Measurements from ENCODE around the gene HOXD11. TPM values are rescaled to one million over a fixed set of nuclear protein-coding genes. Genes with fewer than 3 reads are reported as not detected.
A peak's percentile ranks its signal among the peaks of the same experiment; 100 is the strongest.

HOXD11 gene
- total and polyA plus RNA-seq, 8 donors = not detected

GRCh38 chr2:176097820-176098365 is 9.2 kb upstream of the HOXD11 start:
- TF ChIP-seq EP300 (IDR thresholded peaks at IDR 0.05) (no peak), POLR2A (IDR thresholded peaks at IDR 0.05) (no peak), POLR2AphosphoS5 (IDR thresholded peaks at IDR 0.05) (no peak)
- TF ChIP-seq, protein P1, sequence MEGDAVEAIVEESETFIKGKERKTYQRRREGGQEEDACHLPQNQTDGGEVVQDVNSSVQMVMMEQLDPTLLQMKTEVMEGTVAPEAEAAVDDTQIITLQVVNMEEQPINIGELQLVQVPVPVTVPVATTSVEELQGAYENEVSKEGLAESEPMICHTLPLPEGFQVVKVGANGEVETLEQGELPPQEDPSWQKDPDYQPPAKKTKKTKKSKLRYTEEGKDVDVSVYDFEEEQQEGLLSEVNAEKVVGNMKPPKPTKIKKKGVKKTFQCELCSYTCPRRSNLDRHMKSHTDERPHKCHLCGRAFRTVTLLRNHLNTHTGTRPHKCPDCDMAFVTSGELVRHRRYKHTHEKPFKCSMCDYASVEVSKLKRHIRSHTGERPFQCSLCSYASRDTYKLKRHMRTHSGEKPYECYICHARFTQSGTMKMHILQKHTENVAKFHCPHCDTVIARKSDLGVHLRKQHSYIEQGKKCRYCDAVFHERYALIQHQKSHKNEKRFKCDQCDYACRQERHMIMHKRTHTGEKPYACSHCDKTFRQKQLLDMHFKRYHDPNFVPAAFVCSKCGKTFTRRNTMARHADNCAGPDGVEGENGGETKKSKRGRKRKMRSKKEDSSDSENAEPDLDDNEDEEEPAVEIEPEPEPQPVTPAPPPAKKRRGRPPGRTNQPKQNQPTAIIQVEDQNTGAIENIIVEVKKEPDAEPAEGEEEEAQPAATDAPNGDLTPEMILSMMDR (IDR thresholded peaks at IDR 0.05) = no peak
- Histone ChIP-seq H3K9me3 (peaks cover 0 to 8% (median 2%) of the 10 kb centered on the region in 4 donors), H3K4me3 (peak overlapping the region in 2 of 4 donors; percentile 48 to 59), H3K27me3 (peaks cover 67 to 100% (median 100%) of the 10 kb centered on the region in 3 donors), H3K36me3 (no peaks in the 10 kb centered on the region), H3K4me1 (peaks cover 27 to 59% (median 40%) of the 10 kb centered on the region in 4 donors), H3K27ac (no peak overlapping the region)
- intact Hi-C loops (cut with DNase I; ENCODE audit: low total_unique reads) = loop anchor here (5.0 kb wide), 1 partner anchor 411 kb away; no protein-coding TSS in a partner anchor
- WGBS, 5 donors = 2 to 6% (median 3%) methylated on average over 16 to 18 of the region's 18 CpGs
- DNase-seq = no peak

- Histone ChIP-seq H3K27me3 (peaks cover 64 to 100% (median 100%) of the 10 kb centered on the region in 3 donors), H3K36me3 (no peaks in the 10 kb centered on the region), H3K4me1 (peaks cover 22 to 52% (median 34%) of the 10 kb centered on the region in 4 donors), H3K9me3 (peaks cover 0 to 3% (median 1%) of the 10 kb centered on the region in 4 donors), H3K4me3 (no peak overlapping the region), H3K27ac (no peak overlapping the region)
- intact Hi-C loops (cut with DNase I; ENCODE audit: low total_unique reads) = loop anchor here (5.0 kb wide), 1 partner anchor 411 kb away; no protein-coding TSS in a partner anchor
- no peak for TF ChIP-seq POLR2A (IDR thresholded peaks at IDR 0.05)
- no peak for TF ChIP-seq POLR2AphosphoS5 (IDR thresholded peaks at IDR 0.05)
- TF ChIP-seq, protein P1 (IDR thresholded peaks at IDR 0.05) = no peak
- no peak for TF ChIP-seq EP300 (IDR thresholded peaks at IDR 0.05)
- peak in 1 of 2 donors; percentile 24 for DNase-seq
- WGBS, 5 donors = 4 to 8% (median 5%) methylated on average over 17 to 35 of the region's 35 CpGs
Observed at GRCh38 chr2:176098366-176099158, 8.5 kb upstream of the HOXD11 start.

DNA sequence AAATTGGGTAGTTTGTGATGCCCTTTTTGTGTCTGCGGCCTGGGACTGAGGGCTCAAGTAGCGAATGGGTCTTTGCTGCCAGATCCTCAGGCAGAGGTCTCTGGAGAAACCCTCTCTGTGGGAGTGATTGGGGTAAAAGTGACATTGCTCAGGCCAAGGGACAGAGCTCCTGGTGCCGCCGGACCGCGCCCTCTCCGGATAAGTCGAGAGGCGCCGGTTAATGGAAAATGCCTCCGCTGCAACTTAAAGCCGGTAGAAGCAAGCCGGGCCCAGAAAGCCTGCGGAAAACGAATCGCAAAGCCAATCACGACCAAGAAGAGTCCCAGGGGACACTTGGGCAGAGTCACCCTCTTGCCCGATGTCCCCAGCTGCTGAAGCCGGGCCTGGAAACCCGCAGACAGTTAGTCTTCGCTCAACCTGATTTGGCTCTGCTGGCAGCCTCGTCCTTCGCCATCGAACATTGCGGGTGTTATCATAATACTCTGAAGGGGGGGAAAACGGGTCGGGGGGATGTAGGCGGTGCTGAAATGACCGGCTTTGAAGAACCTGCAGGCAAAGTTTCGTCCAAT is 7.8 kb upstream of the HOXD11 start:
- H3K4me1 ChIP-seq = peaks cover 25 to 54% (median 35%) of the 10 kb centered on the region in 4 donors
- peaks cover 0 to 3% (median 0%) of the 10 kb centered on the region in 4 donors for H3K9me3 ChIP-seq
- DNase-seq = peak in 1 of 2 donors; percentile 18
- WGBS, 5 donors = 6 to 8% (median 7%) methylated on average over 28 to 30 of the region's 30 CpGs
- no peak for TF ChIP-seq POLR2AphosphoS5 (IDR thresholded peaks at IDR 0.05)
- TF ChIP-seq, protein P1 (IDR thresholded peaks at IDR 0.05) = no peak
- no peak for TF ChIP-seq EP300 (IDR thresholded peaks at IDR 0.05)
- TF ChIP-seq POLR2A (IDR thresholded peaks at IDR 0.05) = no peak
- no peaks in the 10 kb centered on the region for H3K36me3 ChIP-seq
- intact Hi-C loops (cut with DNase I; ENCODE audit: low total_unique reads) = loop anchor here (5.0 kb wide), 1 partner anchor 412 kb away; no protein-coding TSS in a partner anchor
- no peak overlapping the region for H3K4me3 ChIP-seq
- no peak overlapping the region for H3K27ac ChIP-seq
- peaks cover 62 to 100% (median 100%) of the 10 kb centered on the region in 3 donors for H3K27me3 ChIP-seq

Measured in stomach (tissue), 9 donors.